ENCODE measurements around the gene SQSTM1.
"Not testable (repeated sequence)": the region's sequence is repeated elsewhere in the genome, so short reads cannot be mapped to it uniquely, and the experiment has no call there.

The SQSTM1 gene

DNA sequence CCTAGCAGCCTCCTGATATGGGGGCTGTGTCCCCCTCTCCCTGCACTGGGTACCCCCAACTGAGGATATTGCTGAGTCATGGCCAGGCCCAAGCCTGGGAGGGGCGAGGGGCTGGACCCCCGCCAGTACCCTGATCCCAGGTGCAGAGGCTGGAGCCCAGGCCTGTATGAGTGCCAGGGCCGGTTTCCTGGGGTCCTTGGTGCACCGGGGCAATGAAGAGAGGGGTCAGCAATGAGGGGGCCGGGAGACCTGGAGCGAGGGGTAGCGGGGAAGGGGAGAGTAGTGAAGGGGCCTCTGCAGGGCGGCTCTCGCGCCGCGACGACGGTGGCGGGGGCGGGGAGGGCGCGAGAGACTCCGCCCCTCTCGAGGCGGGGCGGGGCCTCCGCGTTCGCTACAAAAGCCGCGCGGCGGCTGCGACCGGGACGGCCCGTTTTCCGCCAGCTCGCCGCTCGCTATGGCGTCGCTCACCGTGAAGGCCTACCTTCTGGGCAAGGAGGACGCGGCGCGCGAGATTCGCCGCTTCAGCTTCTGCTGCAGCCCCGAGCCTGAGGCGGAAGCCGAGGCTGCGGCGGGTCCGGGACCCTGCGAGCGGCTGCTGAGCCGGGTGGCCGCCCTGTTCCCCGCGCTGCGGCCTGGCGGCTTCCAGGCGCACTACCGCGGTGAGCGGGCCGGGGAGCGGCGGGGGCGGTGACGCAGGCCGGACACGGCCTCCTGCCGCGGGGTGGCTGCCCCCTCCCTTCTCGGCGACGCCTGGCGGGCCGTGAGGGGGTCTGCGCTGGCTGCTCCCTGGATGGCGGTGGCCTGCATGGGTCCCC is at the start of gene SQSTM1:
TSS of gene SQSTM1 (plus strand) at position 423 of the 815 bp plus-strand sequence. CDS start at position 455, 32 bp downstream.
- DNase-seq, result peak; percentile 69 to 86 (median 77)

- DNase-seq, result no peak
Observed at GRCh38 chr5:179771311-179771895, 49.3 kb upstream of the SQSTM1 start.

- DNase-seq, result no peak
Observed at GRCh38 chr5:179772351-179772750, 48.4 kb upstream of the SQSTM1 start.

- no peak for DNase-seq
Observed at GRCh38 chr5:179773686-179774040, 47.0 kb upstream of the SQSTM1 start.

DNA sequence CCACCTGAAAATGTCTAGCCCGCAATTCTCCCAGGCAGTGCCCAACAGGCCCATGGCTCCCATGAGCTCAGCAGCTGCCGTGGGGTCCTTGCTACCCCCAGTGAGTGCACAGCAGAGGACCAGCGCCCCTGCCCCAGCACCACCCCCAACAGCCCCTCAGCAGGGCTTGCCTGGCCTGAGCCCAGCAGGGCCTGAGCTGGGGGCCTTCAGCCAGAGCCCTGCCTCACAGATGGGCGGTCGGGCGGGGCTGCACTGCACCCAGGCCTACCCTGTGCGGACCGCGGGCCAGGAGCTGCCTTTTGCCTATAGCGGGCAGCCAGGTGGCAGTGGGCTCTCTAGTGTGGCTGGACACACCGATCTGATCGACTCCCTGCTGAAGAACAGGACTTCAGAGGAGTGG is 46.3 kb upstream of the SQSTM1 start:
- no peak for DNase-seq

DNA sequence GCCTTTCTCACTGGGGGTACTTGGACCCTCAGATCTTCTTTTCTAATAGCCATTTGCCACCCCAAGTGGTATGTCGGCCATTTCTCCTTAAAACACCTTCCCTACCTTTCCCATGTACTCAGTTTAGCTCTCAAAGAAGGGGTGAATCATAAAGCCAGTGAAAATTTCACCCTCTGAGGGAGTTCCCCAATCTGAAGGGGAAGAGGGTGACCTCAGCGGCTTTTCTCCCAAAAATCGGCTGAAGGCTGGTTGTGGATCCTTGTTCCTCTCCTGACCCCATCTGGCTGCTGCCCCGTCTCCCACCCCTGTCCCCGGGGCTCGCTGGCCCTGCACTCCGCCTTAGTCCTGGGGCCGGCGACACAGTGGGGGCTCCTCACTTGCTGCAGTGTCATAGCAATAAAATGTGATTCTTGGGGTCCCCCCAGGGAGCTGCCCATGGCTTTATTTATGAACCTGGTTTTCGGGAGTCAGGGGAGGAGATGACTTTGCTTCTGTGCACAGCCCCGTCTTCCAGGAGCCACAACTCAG is 44.2 kb upstream of the SQSTM1 start:
- DNase-seq, result no peak

GRCh38 chr5:179777456-179777855 is 43.2 kb upstream of the SQSTM1 start:
- DNase-seq, result no peak

- no peak for DNase-seq
Observed at GRCh38 chr5:179777909-179778308, 42.8 kb upstream of the SQSTM1 start.

DNA sequence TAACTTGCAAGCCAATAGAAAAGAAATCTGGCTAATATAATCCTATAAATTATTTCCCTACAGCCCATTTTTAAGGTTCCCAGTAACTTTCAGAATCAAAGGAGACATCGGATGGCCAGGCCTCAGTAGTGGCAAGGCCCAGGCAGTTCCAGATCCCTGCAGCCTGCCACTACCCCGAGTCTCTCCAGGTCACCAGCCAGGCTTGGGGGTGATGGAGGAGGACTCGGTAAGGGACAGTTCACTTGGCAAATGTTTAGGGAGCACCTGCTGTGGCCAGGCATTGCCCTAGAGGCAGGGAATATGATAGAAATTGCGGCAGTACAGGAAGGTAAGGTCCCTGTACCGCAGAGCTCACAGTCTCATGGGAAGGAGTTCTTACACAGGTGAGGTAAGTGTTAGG is 42.1 kb upstream of the SQSTM1 start:
- no peak for DNase-seq

DNA sequence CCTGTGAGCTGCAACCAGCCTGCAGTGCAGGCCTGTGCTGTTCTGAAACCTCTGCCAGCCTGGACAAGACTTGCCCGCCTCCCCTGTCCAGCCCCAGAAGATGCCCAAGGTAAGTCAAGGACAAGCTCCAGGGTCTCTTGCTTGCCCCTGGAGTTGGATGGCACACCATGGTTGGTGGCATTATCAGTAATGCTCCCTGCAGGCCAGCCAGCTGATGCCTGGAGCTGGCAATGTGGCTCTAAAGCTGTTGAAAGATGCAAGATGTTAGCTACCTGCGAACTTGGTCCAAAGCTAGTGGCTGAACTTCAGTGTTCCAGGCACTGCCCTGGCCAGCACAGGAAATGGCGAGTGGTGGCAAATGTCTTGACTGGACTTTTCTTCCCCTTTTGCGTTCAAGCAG is 40.9 kb upstream of the SQSTM1 start:
- no peak for DNase-seq

DNA sequence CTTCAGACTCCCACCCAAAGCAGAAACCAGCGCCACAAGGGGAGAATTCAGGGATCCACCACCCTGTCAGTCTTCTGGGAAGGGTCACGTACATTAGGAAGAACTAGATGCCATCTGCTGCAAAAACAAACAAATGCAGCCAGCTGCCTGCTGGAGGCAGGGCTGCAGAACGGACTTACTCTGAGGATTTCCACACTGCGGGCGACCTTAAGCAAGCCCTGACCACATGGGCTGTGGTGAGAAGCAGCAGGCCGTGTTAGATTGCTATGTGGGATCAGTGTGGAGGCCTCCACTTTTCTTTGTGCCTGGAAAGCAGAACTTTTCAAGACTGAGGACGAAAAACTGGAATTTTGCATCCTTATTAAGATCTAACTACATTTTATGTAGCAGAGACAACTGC is 40.3 kb upstream of the SQSTM1 start:
- no peak for DNase-seq

- DNase-seq, result no peak
Observed at GRCh38 chr5:179781846-179782245, 38.9 kb upstream of the SQSTM1 start.

GRCh38 chr5:179783128-179783527 is 37.6 kb upstream of the SQSTM1 start:
- DNase-seq, result no peak

GRCh38 chr5:179786861-179787260 is 33.8 kb upstream of the SQSTM1 start:
- DNase-seq, result no peak

- no peak for DNase-seq
Observed at GRCh38 chr5:179788193-179788854, 32.4 kb upstream of the SQSTM1 start.

- DNase-seq, result not testable (repeated sequence)
Observed at GRCh38 chr5:179789278-179789677, 31.4 kb upstream of the SQSTM1 start.

DNA sequence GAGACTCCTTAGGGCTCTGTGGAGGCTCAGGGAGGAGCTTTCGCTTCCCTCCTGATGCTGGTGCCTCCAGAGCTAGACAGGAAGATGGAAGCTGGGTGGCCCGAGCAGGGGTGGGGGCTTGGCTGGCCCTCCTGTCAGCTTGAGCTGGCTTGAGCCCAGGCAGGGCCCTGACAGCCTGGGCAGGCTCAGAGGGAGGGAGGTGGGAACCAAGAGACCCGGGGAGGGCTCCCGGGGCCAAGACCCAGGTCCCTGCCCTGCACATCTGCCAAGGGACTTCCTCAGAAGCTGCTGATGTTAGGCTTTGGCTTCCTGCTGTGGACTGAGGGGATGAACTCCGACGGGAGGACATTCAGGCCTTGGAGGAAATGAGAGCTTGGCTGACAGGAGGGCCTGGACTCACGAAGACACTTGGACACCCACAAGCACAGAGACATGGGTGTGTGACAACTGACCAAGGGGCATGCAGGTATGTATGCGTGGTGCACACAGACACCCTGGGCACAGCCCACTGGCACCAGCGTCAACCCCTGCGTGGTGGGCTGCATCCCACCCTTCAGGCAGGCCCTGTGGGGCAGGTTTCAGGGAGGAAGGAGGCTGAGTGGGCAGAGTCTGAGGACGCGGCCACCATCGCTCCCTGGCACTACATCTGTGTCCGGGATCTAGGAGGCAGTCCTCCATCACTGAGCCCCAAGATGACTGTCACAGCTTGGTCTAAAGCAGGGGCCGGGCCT is 28.7 kb upstream of the SQSTM1 start:
- no peak for DNase-seq

DNA sequence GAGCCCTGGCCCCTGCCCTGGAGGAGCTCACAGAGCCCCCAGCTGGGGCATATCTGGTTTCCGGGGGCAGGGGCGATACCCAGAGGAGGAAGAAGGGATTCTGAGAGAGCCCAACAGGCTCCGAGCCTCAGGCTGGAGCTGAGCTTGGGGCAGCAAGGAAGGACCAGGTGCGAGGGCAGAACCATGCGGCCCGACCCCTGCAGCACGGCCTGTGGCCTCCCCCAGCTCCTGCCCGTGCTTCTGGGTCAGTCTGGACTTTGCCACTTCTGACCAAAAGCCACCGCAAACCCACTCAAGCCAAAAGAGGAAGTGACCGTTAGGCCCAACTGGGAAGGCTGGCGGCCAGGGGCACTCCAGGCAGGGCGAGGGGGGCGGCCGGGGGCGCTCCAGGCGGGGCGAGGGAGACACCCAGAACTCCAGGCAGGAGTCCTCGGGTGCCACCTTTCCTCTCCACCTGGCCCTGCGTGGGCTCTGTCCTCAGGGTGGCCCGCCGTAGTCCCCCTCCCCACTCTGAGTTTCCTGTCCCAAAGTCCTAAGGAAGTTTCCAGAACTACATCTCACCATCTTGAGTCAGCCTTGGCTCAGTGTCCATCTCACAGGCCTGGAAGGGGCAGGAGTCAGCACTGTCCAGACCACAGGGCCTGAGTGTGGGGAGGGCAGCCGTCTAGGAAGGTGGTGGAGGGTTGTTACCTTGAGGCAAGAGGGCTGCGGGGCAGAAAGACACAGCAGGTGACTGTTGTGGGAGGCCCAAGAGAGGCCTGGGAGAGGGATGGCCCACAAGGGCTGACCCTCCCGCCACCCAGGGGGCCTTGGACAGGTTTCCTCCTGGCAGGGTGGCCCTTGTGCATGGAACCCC is 27.9 kb upstream of the SQSTM1 start:
- DNase-seq, result no peak

GRCh38 chr5:179793468-179794139 is 27.1 kb upstream of the SQSTM1 start, which contains the start of gene LTC4S:
LTC4S (plus strand) TSS chr5:179793986; CDS start chr5:179794081, 95 bp downstream.
- DNase-seq, result peak in 4 of 6 experiments; percentile 18 to 44 (median 40)

DNA sequence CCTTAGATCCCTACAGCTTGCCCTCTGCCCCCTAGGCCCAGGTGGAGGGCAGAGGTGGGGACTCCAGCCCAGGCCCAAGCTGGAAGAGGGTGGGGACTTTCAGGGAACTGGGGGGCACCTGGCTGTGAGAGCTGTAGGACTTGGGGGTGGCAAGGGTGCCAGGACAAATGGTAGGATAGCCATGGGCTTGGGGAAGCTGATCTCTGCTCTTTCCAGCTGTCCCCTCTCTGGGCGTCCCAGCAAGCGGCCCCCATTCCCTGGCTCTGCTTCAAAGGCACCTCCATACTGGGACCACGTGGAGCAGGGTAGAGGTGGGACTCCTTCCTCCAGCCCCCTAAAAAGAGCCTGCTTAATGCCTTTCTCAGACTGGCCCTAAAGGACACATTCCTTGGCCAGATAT is 26.5 kb upstream of the SQSTM1 start:
- DNase-seq, result no peak

DNA sequence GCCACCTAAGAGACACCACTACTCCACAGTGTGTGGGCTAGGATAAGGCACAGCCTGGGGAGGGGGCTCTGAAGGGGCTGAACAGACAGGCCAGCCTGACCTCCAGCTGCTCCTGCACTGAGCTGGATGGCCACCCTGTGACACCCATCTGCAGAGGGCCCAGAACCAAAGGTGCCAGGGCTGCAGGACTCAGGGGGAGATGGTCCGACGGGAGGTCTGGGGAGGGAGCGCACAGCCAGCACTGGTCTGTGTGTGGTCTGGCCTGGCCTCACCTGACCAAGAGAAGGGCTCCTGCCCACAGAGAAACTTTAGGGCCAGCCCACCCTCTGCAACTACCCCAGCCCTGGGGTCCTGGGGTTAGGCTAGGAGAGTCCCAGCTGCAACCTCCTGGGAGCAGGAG is 26.1 kb upstream of the SQSTM1 start:
- DNase-seq, result no peak

Data from stimulated activated naive CD4-positive, alpha-beta T cell (primary cell).